ENCODE measurements around the gene KRTAP9-3.

KRTAP9-3 gene

DNA sequence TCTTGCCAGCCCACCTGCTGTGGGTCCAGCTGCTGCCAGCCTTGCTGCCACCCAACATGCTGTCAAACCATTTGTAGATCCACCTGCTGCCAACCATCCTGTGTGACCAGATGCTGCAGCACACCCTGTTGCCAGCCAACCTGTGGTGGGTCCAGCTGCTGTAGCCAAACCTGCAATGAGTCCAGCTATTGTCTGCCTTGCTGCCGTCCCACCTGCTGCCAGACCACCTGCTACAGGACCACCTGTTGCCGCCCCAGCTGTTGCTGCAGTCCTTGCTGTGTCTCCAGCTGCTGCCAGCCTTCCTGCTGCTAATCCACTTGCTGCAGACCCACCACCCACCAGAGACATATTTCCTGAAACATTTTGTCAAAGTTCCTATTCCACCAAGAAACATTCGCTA is 41.9 kb upstream of the KRTAP9-3 start:
- TF ChIP-seq, protein P1, sequence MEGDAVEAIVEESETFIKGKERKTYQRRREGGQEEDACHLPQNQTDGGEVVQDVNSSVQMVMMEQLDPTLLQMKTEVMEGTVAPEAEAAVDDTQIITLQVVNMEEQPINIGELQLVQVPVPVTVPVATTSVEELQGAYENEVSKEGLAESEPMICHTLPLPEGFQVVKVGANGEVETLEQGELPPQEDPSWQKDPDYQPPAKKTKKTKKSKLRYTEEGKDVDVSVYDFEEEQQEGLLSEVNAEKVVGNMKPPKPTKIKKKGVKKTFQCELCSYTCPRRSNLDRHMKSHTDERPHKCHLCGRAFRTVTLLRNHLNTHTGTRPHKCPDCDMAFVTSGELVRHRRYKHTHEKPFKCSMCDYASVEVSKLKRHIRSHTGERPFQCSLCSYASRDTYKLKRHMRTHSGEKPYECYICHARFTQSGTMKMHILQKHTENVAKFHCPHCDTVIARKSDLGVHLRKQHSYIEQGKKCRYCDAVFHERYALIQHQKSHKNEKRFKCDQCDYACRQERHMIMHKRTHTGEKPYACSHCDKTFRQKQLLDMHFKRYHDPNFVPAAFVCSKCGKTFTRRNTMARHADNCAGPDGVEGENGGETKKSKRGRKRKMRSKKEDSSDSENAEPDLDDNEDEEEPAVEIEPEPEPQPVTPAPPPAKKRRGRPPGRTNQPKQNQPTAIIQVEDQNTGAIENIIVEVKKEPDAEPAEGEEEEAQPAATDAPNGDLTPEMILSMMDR (IDR thresholded peaks at IDR 0.05; ENCODE audit: borderline replicate concordance, extremely low read depth, low read length, poor library complexity, severe bottlenecking), result no peak
- TF ChIP-seq EZH2 (IDR thresholded peaks at IDR 0.05; ENCODE audit: borderline replicate concordance, low read depth, low read length, severe bottlenecking), result no peak
- Histone ChIP-seq H3K36me3 (ENCODE audit: insufficient read depth, low read length) (no peaks in the 10 kb centered on the region), H3K27me3 (ENCODE audit: insufficient read depth, low read length, poor library complexity) (peaks cover 3% of the 10 kb centered on the region), H3K9me3 (ENCODE audit: insufficient read depth, low read length, severe bottlenecking) (no peaks in the 10 kb centered on the region), H3K27ac (ENCODE audit: low read length) (no peak overlapping the region), H4K20me1 (ENCODE audit: insufficient read depth, low read length) (no peaks in the 10 kb centered on the region), H3K4me1 (ENCODE audit: insufficient read depth, low read length) (no peaks in the 10 kb centered on the region), H2AFZ (ENCODE audit: low read depth, low read length) (no peak overlapping the region), H3K4me3 (ENCODE audit: low read depth in 1 of 2, low read length in 2 of 2) (no peak overlapping the region), H3K4me2 (ENCODE audit: insufficient read depth, low read length) (no peak overlapping the region), H3K79me2 (ENCODE audit: insufficient read depth, low read length) (no peaks in the 10 kb centered on the region), H3K9ac (ENCODE audit: low read depth, low read length) (no peak overlapping the region)
- no peak for ATAC-seq (ENCODE audit: insufficient read depth, low read depth)
- no peak for DNase-seq

DNA sequence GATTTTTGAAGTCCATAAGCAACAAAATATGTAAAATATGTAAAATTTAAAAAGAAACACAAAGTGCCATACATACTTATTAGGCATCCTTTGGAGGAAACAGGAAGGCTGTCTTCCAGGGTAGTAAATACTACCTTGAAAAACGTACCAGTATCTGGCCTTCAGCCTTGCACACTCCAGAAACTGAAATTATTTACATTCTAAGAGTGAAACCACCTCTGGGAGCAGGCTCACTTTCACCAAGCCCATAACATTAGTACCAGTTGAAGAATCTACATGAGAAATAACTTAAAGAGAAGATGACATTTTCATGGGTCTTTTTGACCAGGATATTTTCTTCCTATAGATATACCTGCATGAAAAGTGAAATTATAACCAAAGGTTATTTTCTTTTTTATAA is 36.2 kb upstream of the KRTAP9-3 start:
- no peaks in the 10 kb centered on the region for H3K9me3 ChIP-seq (ENCODE audit: insufficient read depth, low read length, severe bottlenecking)
- TF ChIP-seq EZH2 (IDR thresholded peaks at IDR 0.05; ENCODE audit: borderline replicate concordance, low read depth, low read length, severe bottlenecking), result no peak
- TF ChIP-seq, protein P1 (IDR thresholded peaks at IDR 0.05; ENCODE audit: borderline replicate concordance, extremely low read depth, low read length, poor library complexity, severe bottlenecking), result no peak
- no peak overlapping the region for H3K27ac ChIP-seq (ENCODE audit: low read length)
- H2AFZ ChIP-seq (ENCODE audit: low read depth, low read length), result no peak overlapping the region
- H3K4me2 ChIP-seq (ENCODE audit: insufficient read depth, low read length), result no peak overlapping the region
- no peaks in the 10 kb centered on the region for H3K4me1 ChIP-seq (ENCODE audit: insufficient read depth, low read length)
- DNase-seq, result no peak
- no peaks in the 10 kb centered on the region for H4K20me1 ChIP-seq (ENCODE audit: insufficient read depth, low read length)
- H3K36me3 ChIP-seq (ENCODE audit: insufficient read depth, low read length), result no peaks in the 10 kb centered on the region
- no peak for ATAC-seq (ENCODE audit: insufficient read depth, low read depth)
- no peak overlapping the region for H3K9ac ChIP-seq (ENCODE audit: low read depth, low read length)
- H3K27me3 ChIP-seq (ENCODE audit: insufficient read depth, low read length, poor library complexity), result no peaks in the 10 kb centered on the region
- no peaks in the 10 kb centered on the region for H3K79me2 ChIP-seq (ENCODE audit: insufficient read depth, low read length)
- no peak overlapping the region for H3K4me3 ChIP-seq (ENCODE audit: low read depth in 1 of 2, low read length in 2 of 2)

DNA sequence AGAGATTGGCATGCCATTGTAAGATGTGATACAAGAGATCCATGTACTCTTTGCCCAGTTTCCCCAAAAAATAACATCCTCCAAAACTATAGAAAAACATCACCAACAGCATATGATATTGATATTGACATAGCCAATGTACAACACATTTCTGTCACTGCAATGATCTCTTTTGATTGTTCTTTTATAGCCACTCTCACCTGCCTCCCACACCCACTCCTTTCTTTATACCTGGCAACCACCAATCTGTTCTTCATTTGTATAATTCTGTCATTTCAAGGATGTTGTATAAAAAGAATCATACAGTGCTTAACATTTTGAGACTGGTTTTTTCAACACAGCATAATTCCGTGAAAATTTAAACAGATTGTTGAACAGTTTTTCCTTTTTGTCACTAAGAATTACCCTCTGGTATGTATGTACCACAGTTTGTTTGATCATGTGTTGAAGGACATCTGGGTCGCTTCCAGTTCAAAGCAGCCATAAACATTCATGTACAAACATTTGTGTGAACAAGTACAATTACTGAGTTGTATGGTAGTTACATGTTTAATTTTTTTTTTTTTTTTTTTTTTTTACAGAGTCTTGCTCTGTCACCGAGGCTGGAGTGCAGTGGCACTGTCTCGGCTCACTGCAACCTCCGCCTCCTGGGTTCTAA is 32.7 kb upstream of the KRTAP9-3 start:
- Histone ChIP-seq H3K27me3 (ENCODE audit: insufficient read depth, low read length, poor library complexity) (no peaks in the 10 kb centered on the region), H4K20me1 (ENCODE audit: insufficient read depth, low read length) (no peaks in the 10 kb centered on the region), H3K27ac (ENCODE audit: low read length) (no peak overlapping the region), H3K4me1 (ENCODE audit: insufficient read depth, low read length) (no peaks in the 10 kb centered on the region), H2AFZ (ENCODE audit: low read depth, low read length) (no peak overlapping the region), H3K9ac (ENCODE audit: low read depth, low read length) (no peak overlapping the region), H3K79me2 (ENCODE audit: insufficient read depth, low read length) (no peaks in the 10 kb centered on the region), H3K4me2 (ENCODE audit: insufficient read depth, low read length) (no peak overlapping the region), H3K9me3 (ENCODE audit: insufficient read depth, low read length, severe bottlenecking) (no peaks in the 10 kb centered on the region), H3K36me3 (ENCODE audit: insufficient read depth, low read length) (no peaks in the 10 kb centered on the region), H3K4me3 (ENCODE audit: low read depth in 1 of 2, low read length in 2 of 2) (no peak overlapping the region)
- DNase-seq (no peak), ATAC-seq (ENCODE audit: insufficient read depth, low read depth) (no peak)
- TF ChIP-seq, protein P1 (IDR thresholded peaks at IDR 0.05; ENCODE audit: borderline replicate concordance, extremely low read depth, low read length, poor library complexity, severe bottlenecking), result no peak
- no peak for TF ChIP-seq EZH2 (IDR thresholded peaks at IDR 0.05; ENCODE audit: borderline replicate concordance, low read depth, low read length, severe bottlenecking)
